22Rv1 (cell line): Measurements from ENCODE around the gene RDH5.

Experiments used
- CTCF ChIP-seq: fragments of 450-650 bp; IDR thresholded peaks from 2 replicates; pipeline ENCODE4 v1.5.1; 2017; ENCODE audit warnings: mild to moderate bottlenecking
- ZFX ChIP-seq: fragments of 450-650 bp; IDR thresholded peaks from 2 replicates; pipeline ENCODE4 v1.6.1; 2017; ENCODE audit warnings: antibody characterized with exemption, borderline replicate concordance

DNA sequence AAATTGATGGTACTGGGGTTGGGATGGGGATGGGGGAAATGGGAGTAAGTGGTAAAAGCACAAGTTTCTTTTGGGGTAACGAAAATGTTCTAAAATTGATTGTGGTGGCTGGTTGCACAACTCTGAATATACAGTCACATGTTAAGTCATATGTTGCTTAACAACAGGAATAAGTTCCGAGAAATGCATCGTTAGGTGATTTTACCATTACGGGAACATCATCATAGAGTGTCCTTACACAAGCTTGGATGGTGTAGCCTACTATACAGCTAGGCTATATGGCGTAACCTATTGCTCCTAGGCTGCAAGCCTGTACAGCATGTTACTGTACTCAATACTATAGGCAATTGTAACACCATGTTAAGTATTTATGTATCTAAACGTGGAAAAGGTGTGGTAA is 43.5 kb upstream of the RDH5 start:
- TF ChIP-seq CTCF (no peak), ZFX (no peak)
